ENCODE data around the gene ATP10A.
"Not testable (repeated sequence)": the region's sequence is repeated elsewhere in the genome, so short reads cannot be mapped to it uniquely, and the experiment has no call there.

Gene ATP10A

DNA sequence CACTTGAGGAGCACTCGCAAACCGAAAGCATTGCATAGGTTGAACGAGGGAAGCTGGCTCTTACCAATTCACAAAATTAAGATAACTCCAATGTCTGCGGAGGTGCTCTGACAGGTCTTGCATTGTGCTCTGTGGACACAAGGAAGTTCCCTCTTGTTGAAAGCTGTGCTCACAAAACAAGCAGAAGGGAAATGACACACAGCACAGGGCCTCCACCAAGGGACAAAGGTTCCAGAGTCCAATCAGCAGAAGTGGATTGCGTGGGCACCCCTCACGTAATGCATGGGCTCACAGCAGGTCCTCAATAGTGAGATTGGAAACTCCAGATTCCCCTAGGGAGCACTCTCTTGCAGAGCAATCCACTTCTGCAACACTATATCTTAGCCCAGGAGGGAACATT is 89.9 kb downstream of the ATP10A start:
- TF ChIP-seq CTCF (IDR thresholded peaks at IDR 0.05; ENCODE audit: insufficient read depth, low read depth, low read length, missing control alignments), result no peak
- no peak overlapping the region for H3K4me3 ChIP-seq (ENCODE audit: low read depth, low read length)
- DNase-seq (ENCODE audit: low read depth), result no peak

GRCh38 chr15:25772500-25772899 is 90.6 kb downstream of the ATP10A start:
- DNase-seq (ENCODE audit: low read depth), result no peak
- H3K4me3 ChIP-seq (ENCODE audit: low read depth, low read length), result no peak overlapping the region
- TF ChIP-seq CTCF (IDR thresholded peaks at IDR 0.05; ENCODE audit: insufficient read depth, low read depth, low read length, missing control alignments), result no peak

- not testable (repeated sequence) for DNase-seq (ENCODE audit: low read depth)
These were observed 91.4 kb downstream of the ATP10A start for GRCh38 chr15:25771736-25772135.

GRCh38 chr15:25771338-25771706 is 91.8 kb downstream of the ATP10A start:
- no peak overlapping the region for H3K4me3 ChIP-seq (ENCODE audit: low read depth, low read length)
- TF ChIP-seq CTCF (IDR thresholded peaks at IDR 0.05; ENCODE audit: insufficient read depth, low read depth, low read length, missing control alignments), result no peak
- DNase-seq (ENCODE audit: low read depth), result no peak

More at GRCh38 chr15:25771736-25772135, 91.4 kb downstream of the ATP10A start:
- not testable (repeated sequence) for H3K4me3 ChIP-seq (ENCODE audit: low read depth, low read length)

DNA sequence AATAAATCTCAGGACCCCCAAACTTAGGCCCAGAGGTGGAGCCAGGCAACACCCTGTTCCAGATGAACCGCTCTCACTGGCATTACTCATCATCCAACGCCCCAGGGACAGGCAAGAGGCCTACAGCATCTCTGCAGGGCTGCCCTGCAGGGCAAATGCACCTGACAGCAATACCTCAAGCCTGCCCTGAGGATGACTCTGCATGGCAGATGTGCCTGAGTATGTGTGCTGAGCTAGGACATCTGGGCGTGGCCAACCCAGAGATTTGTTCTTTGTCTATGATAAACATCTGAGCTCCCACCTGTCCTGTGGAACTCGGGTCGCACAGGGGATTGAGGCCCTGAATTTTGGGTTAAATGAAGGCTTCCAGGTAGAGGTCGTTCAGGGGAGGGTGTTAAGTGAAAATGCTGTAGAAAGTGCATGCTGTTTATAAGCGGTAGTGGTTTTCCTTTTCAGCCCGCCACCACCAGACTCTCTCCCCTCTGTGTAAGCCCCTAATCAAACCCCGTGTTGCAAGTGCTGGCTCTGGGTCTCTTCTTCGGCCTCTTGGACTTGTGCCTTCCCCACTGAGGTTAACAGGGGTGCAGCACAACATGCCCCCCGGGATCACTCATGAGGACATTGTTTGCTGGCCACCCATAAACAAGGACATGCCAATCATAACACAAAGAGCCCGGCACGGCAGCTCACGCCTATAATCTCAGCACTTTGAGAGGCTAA is 92.3 kb downstream of the ATP10A start:
- no peak for TF ChIP-seq CTCF (IDR thresholded peaks at IDR 0.05; ENCODE audit: insufficient read depth, low read depth, low read length, missing control alignments)
- no peak overlapping the region for H3K4me3 ChIP-seq (ENCODE audit: low read depth, low read length)
- no peak for DNase-seq (ENCODE audit: low read depth)

GRCh38 chr15:25770031-25770430 is 93.1 kb downstream of the ATP10A start:
- DNase-seq (ENCODE audit: low read depth), result no peak
- no peak overlapping the region for H3K4me3 ChIP-seq (ENCODE audit: low read depth, low read length)
- no peak for TF ChIP-seq CTCF (IDR thresholded peaks at IDR 0.05; ENCODE audit: insufficient read depth, low read depth, low read length, missing control alignments)

- no peak for TF ChIP-seq CTCF (IDR thresholded peaks at IDR 0.05; ENCODE audit: insufficient read depth, low read depth, low read length, missing control alignments)
- DNase-seq (ENCODE audit: low read depth), result no peak
- H3K4me3 ChIP-seq (ENCODE audit: low read depth, low read length), result no peak overlapping the region
These were observed 94.9 kb downstream of the ATP10A start for GRCh38 chr15:25768271-25768670.
